Right cardiac atrium (tissue), 5 donors: ENCODE results near the gene RBBP7. TPM values are rescaled to one million over a fixed set of nuclear protein-coding genes. Genes with fewer than 3 reads are reported as not detected.

Source experiments
- ATAC-seq, 2 donors: fragments of 200-7000 bp; cut with Tn5 transposase; one replicate each; pipeline versions ENCODE4 v1.8.0 to v1.9.1; 2020; ENCODE audit warnings: moderate library complexity in 2 of 2, mild to moderate bottlenecking in 1 of 2
- DNase-seq, 3 donors: peaks; one replicate each; pipeline ENCODE4 v3.0.0-alpha.2; 2020
- H3K27ac ChIP-seq: one replicate; pipeline ENCODE4 v1.5.1; 2013; ENCODE audit warnings: mild to moderate bottlenecking, low read length, control low read depth, moderate library complexity
- H3K27me3 ChIP-seq: one replicate; pipeline ENCODE4 v1.6.1; 2013; ENCODE audit not compliant: control insufficient read depth, insufficient read depth
- H3K4me1 ChIP-seq: one replicate; pipeline ENCODE4 v1.6.1; 2013; ENCODE audit warnings: low read length; ENCODE audit not compliant: control insufficient read depth, insufficient read depth
- H3K4me3 ChIP-seq: one replicate; pipeline ENCODE4 v1.5.1; 2013; ENCODE audit warnings: low read length, control low read depth
- H3K9me3 ChIP-seq: one replicate; pipeline ENCODE4 v1.6.1; 2013; ENCODE audit warnings: low read length; ENCODE audit not compliant: control insufficient read depth
- WGBS: extraction: QIAGEN DNeasy Blood & Tissue Kit; methylation state at CpG from one replicate; pipeline ENCODE4 v1.1.7; 2013; 5-methylcytosine and 5-hydroxymethylcytosine counted together
- intact Hi-C, 4 donors: fragments of 100-400 bp; cut with DNase I; formaldehyde crosslinking; loops; one replicate each; pipeline versions ENCODE4 v1.11.0 to v1.14.0; 2022 to 2023
- polyA plus RNA-seq: library from polyadenylated mRNA; stranded (reverse); fragments of 200-250 nt; gene quantifications from one replicate; pipeline ENCODE4 v1.2.3, GENCODE V29; 2013
- total RNA-seq, 4 donors: library from RNA; stranded (reverse); fragmentation: NEBNext Ultra II Directional; extraction: Animal tissue kit (Norgen Biotek cat#: 25700); gene quantifications; one replicate each; pipeline ENCODE4 v1.2.1, GENCODE V29; 2021
- donor health status: healthy with polysubstance abuse.
- donor health status: DM: no; HTN: yes; CAD: no.
- donor health status: DM: no; HTN: no; CAD: no.
- donor health status: DM: no; HTN: yes; CAD: no; lungs with severe emphysema.
- donor health status: DM: yes; HTN: yes; CAD: no.

The RBBP7 gene
- total and polyA plus RNA-seq, 5 donors, result 86.9 to 118 (median 94.3) TPM

GRCh38 chrX:16885628-16886027 lies 15.5 kb upstream of the RBBP7 start:
- 100% methylated on average over 1 of the region's 1 CpG for WGBS
- intact Hi-C loops, result no loop called here
- no peak overlapping the region for H3K27ac ChIP-seq
- ATAC-seq, result no peak
- H3K9me3 ChIP-seq, result no peaks in the 10 kb centered on the region
- no peaks in the 10 kb centered on the region for H3K27me3 ChIP-seq
- H3K4me3 ChIP-seq, result no peak overlapping the region
- no peak for DNase-seq
- peaks cover 2% of the 10 kb centered on the region for H3K4me1 ChIP-seq

- no peak for DNase-seq
- Histone ChIP-seq H3K4me3 (no peak overlapping the region), H3K27me3 (no peaks in the 10 kb centered on the region), H3K27ac (no peak overlapping the region), H3K9me3 (no peaks in the 10 kb centered on the region), H3K4me1 (peaks cover 2% of the 10 kb centered on the region)
- intact Hi-C loops, result no loop called here
- no peak for ATAC-seq
- 64% methylated on average over 3 of the region's 3 CpGs for WGBS
Measured at GRCh38 chrX:16883487-16883804, 13.3 kb upstream of the RBBP7 start.

- Histone ChIP-seq H3K4me1 (peaks cover 2% of the 10 kb centered on the region), H3K9me3 (no peaks in the 10 kb centered on the region), H3K27me3 (no peaks in the 10 kb centered on the region), H3K4me3 (peak overlapping the region; percentile 72), H3K27ac (peak overlapping the region; percentile 7)
- WGBS, result under 1% methylated on average over 27 of the region's 27 CpGs
- ATAC-seq, result peak; percentile 80 to 83
- intact Hi-C loops, result no loop called here
- DNase-seq, result peak; percentile 45 to 83 (median 79)
Measured at GRCh38 chrX:16882702-16883486, 12.7 kb upstream of the RBBP7 start.

GRCh38 chrX:16882169-16882568 lies 12.0 kb upstream of the RBBP7 start:
- Histone ChIP-seq H3K27me3 (no peaks in the 10 kb centered on the region), H3K4me3 (peak overlapping the region; percentile 72)
- peak; percentile 57 to 64 for ATAC-seq

GRCh38 chrX:16876696-16877095 lies 6.5 kb upstream of the RBBP7 start:
- H3K27ac ChIP-seq, result no peak overlapping the region
- 27% methylated on average over 1 of the region's 1 CpG for WGBS
- no peaks in the 10 kb centered on the region for H3K27me3 ChIP-seq
- no peaks in the 10 kb centered on the region for H3K4me1 ChIP-seq
- no peak for ATAC-seq
- H3K9me3 ChIP-seq, result no peaks in the 10 kb centered on the region
- no peak overlapping the region for H3K4me3 ChIP-seq
- intact Hi-C loops, result no loop called here
- no peak for DNase-seq

More at GRCh38 chrX:16882169-16882568, 12.0 kb upstream of the RBBP7 start:
- Histone ChIP-seq H3K27ac (no peak overlapping the region), H3K4me1 (peaks cover 2% of the 10 kb centered on the region), H3K9me3 (no peaks in the 10 kb centered on the region)
- WGBS, result 4% methylated on average over 7 of the region's 7 CpGs
- DNase-seq, result peak in 1 of 3 donors; percentile 64
- intact Hi-C loops, result no loop called here

- no peaks in the 10 kb centered on the region for H3K4me1 ChIP-seq
- WGBS, result 86% methylated on average over 5 of the region's 5 CpGs
- H3K27me3 ChIP-seq, result no peaks in the 10 kb centered on the region
- ATAC-seq (no peak), DNase-seq (no peak)
- H3K4me3 ChIP-seq, result no peak overlapping the region
- H3K9me3 ChIP-seq, result no peaks in the 10 kb centered on the region
- no peak overlapping the region for H3K27ac ChIP-seq
- intact Hi-C loops, result no loop called here
Measured at GRCh38 chrX:16874458-16875095, 4.4 kb upstream of the RBBP7 start.

- intact Hi-C loops, result no loop called here
Measured at GRCh38 chrX:16873106-16873505, 2.9 kb upstream of the RBBP7 start.

GRCh38 chrX:16870862-16871815 lies 977 bp upstream of the RBBP7 start:
- H3K27me3 ChIP-seq, result no peaks in the 10 kb centered on the region
- WGBS, result 3% methylated on average over 41 of the region's 41 CpGs
- H3K9me3 ChIP-seq, result no peaks in the 10 kb centered on the region
- H3K4me1 ChIP-seq, result no peaks in the 10 kb centered on the region
- DNase-seq (peak; percentile 17 to 75 (median 44)), ATAC-seq (peak; percentile 4 to 25)
- intact Hi-C loops, result no loop called here
- H3K27ac ChIP-seq, result peak overlapping the region; percentile 98
- peak overlapping the region; percentile 80 for H3K4me3 ChIP-seq

More at GRCh38 chrX:16873106-16873505, 2.9 kb upstream of the RBBP7 start:
- Histone ChIP-seq H3K9me3 (no peaks in the 10 kb centered on the region), H3K4me1 (no peaks in the 10 kb centered on the region), H3K27me3 (no peaks in the 10 kb centered on the region), H3K4me3 (no peak overlapping the region), H3K27ac (no peak overlapping the region)
- no peak for DNase-seq
- no peak for ATAC-seq
- 92% methylated on average over 8 of the region's 8 CpGs for WGBS

- Histone ChIP-seq H3K9me3 (no peaks in the 10 kb centered on the region), H3K4me1 (no peaks in the 10 kb centered on the region), H3K27me3 (no peaks in the 10 kb centered on the region), H3K27ac (peak overlapping the region; percentile 99), H3K4me3 (peak overlapping the region; percentile 95)
- ATAC-seq (peak; percentile 44 to 60), DNase-seq (no peak)
- WGBS, result under 1% methylated on average over 75 of the region's 92 CpGs
- intact Hi-C loops, result no loop called here
Measured at GRCh38 chrX:16869393-16870094, 618 bp downstream of the RBBP7 start.

GRCh38 chrX:16868920-16869319 lies 1.2 kb downstream of the RBBP7 start:
- DNase-seq (no peak), ATAC-seq (no peak)
- 6% methylated on average over 7 of the region's 7 CpGs for WGBS
- Histone ChIP-seq H3K9me3 (no peaks in the 10 kb centered on the region), H3K4me3 (peak overlapping the region; percentile 95), H3K27me3 (no peaks in the 10 kb centered on the region), H3K4me1 (no peaks in the 10 kb centered on the region), H3K27ac (no peak overlapping the region)
- intact Hi-C loops, result no loop called here
